ENCODE measurements around the gene PRKN. TPM values are rescaled to one million over a fixed set of nuclear protein-coding genes. Genes with fewer than 3 reads are reported as not detected.

Gene PRKN
- total RNA-seq, 1 experiment from 2014 or later = 1.2 TPM

DNA sequence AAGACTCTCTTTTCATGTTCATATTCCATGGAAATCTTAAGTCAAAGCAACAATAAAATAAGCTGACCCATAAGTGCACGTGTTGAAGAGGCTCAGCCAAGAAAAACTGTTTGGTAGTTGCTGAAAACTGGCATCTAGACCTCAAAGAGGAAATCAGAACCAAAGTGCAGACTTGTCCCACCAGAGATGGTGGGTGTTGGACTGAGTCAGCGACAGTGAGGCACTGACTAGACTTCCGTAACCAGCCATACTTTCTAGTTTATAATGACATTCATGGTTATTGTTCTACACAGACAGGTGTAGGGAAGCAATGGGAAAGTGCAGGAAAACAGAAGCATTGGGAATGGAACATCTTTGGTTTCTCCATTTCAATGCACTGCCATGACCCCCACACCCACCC is 1278.0 kb downstream of the PRKN start:
- ChIA-PET POLR2A (ENCODE audit: low non-redundant PET) (no interaction called here), CTCF (no interaction called here)
- Histone ChIP-seq H3K27ac (ENCODE audit: low read depth, low read length, poor library complexity, severe bottlenecking) (no peak overlapping the region), H3K4me3 (ENCODE audit: low read depth, low read length, poor library complexity, severe bottlenecking) (no peak overlapping the region), H3K9me3 (ENCODE audit: low read depth, low read length, poor library complexity, severe bottlenecking) (no peaks in the 10 kb centered on the region), H3K4me1 (ENCODE audit: insufficient read depth, low read length, poor library complexity, severe bottlenecking) (no peaks in the 10 kb centered on the region), H3K27me3 (replicated peaks; ENCODE audit: insufficient read depth, low read depth, low read length, poor library complexity) (no peaks in the 10 kb centered on the region), H3K36me3 (ENCODE audit: insufficient read depth, low read length, poor library complexity, severe bottlenecking) (no peaks in the 10 kb centered on the region)
- intact Hi-C loops (cut with micrococcal nuclease; ENCODE audit: unreplicated experiment) = no loop called here
- TF ChIP-seq EZH2 (IDR thresholded peaks at IDR 0.05; ENCODE audit: borderline replicate concordance, low read depth, low read length, poor library complexity, severe bottlenecking) (no peak), CTCF (conservative IDR thresholded peaks at IDR 0.05; ENCODE audit: low read depth, low read length) (no peak)
- DNase-seq (ENCODE audit: low spot score) = no peak
- BruUV-seq (replicated peaks) = no TSS peak

DNA sequence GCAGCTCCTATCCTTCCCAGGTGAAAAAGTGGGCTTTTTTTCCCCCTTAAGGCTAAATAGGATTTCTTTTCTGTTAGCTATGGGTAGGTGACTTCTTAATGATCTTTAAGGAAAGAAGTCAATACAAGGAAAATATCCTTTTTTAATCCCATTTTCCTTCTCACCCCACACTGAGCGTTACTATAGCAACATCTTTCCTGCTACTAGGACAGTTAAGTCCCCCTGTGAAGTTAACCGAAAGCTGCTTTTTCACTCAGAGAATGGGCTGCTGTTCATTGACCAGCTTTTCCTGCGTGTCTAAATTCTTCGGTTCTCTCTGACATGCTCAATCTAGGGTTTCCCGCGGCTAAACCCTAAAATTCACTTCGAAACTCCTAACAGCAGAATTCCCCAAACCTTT is 1280.6 kb downstream of the PRKN start:
- TF ChIP-seq CTCF (conservative IDR thresholded peaks at IDR 0.05; ENCODE audit: low read depth, low read length) = no peak
- no peak for TF ChIP-seq EZH2 (IDR thresholded peaks at IDR 0.05; ENCODE audit: borderline replicate concordance, low read depth, low read length, poor library complexity, severe bottlenecking)
- Histone ChIP-seq H3K4me3 (ENCODE audit: low read depth, low read length, poor library complexity, severe bottlenecking) (no peak overlapping the region), H3K9me3 (ENCODE audit: low read depth, low read length, poor library complexity, severe bottlenecking) (no peaks in the 10 kb centered on the region), H3K36me3 (ENCODE audit: insufficient read depth, low read length, poor library complexity, severe bottlenecking) (no peaks in the 10 kb centered on the region), H3K4me1 (ENCODE audit: insufficient read depth, low read length, poor library complexity, severe bottlenecking) (no peaks in the 10 kb centered on the region), H3K27me3 (replicated peaks; ENCODE audit: insufficient read depth, low read depth, low read length, poor library complexity) (no peaks in the 10 kb centered on the region), H3K27ac (ENCODE audit: low read depth, low read length, poor library complexity, severe bottlenecking) (no peak overlapping the region)
- POLR2A ChIA-PET (ENCODE audit: low non-redundant PET) = no interaction called here
- CTCF ChIA-PET = interaction anchor here (1.1 kb wide), 1 partner anchor 29 kb away, joined by 3 read pairs; no protein-coding TSS in a partner anchor
- no TSS peak for BruUV-seq (replicated peaks)
- DNase-seq (ENCODE audit: low spot score) = no peak
- intact Hi-C loops (cut with micrococcal nuclease; ENCODE audit: unreplicated experiment) = no loop called here

- no TSS peak for BruUV-seq (replicated peaks)
- Histone ChIP-seq H3K27ac (ENCODE audit: low read depth, low read length, poor library complexity, severe bottlenecking) (no peak overlapping the region), H3K4me1 (ENCODE audit: insufficient read depth, low read length, poor library complexity, severe bottlenecking) (no peaks in the 10 kb centered on the region), H3K4me3 (ENCODE audit: low read depth, low read length, poor library complexity, severe bottlenecking) (no peak overlapping the region), H3K9me3 (ENCODE audit: low read depth, low read length, poor library complexity, severe bottlenecking) (no peaks in the 10 kb centered on the region), H3K27me3 (replicated peaks; ENCODE audit: insufficient read depth, low read depth, low read length, poor library complexity) (no peaks in the 10 kb centered on the region), H3K36me3 (ENCODE audit: insufficient read depth, low read length, poor library complexity, severe bottlenecking) (no peaks in the 10 kb centered on the region)
- CTCF ChIA-PET = no interaction called here
- DNase-seq (ENCODE audit: low spot score) = no peak
- intact Hi-C loops (cut with micrococcal nuclease; ENCODE audit: unreplicated experiment) = no loop called here
- no peak for TF ChIP-seq CTCF (conservative IDR thresholded peaks at IDR 0.05; ENCODE audit: low read depth, low read length)
- POLR2A ChIA-PET (ENCODE audit: low non-redundant PET) = no interaction called here
Observed at GRCh38 chr6:161446296-161446925, 1281.2 kb downstream of the PRKN start.

Measured in A673 (cell line).